OCI-LY7 (cell line): Measurements from ENCODE around the gene TRRAP. TPM values are rescaled to one million over a fixed set of nuclear protein-coding genes. Genes with fewer than 3 reads are reported as not detected.
A peak's percentile ranks its signal among the peaks of the same experiment; 100 is the strongest.

Experiments
- BruUV-seq: library from RNA; stranded (reverse); fragments of 400-500 nt; replicated peaks from 2 replicates; lab custom pipeline; 2021; lab: Mats Ljungman, UMichigan
- CTCF ChIA-PET: fragments of 300-600 bp; sonication (Branson Sonifier 250); formaldehyde crosslinking; loops from one replicate; lab custom pipeline; 2022; ENCODE audit warnings: antibody characterized with exemption; ENCODE audit not compliant: unreplicated experiment; lab: Charles Lee
- POLR2A ChIA-PET: fragments of 300-600 bp; sonication (Branson Sonifier 250); formaldehyde crosslinking; loops from one replicate; lab custom pipeline; 2022; ENCODE audit warnings: antibody characterized with exemption; lab: Charles Lee
- DNase-seq: peaks from one replicate; pipeline ENCODE4 v3.0.0-alpha.2; 2015; ENCODE audit warnings: low spot score
- H2AFZ ChIP-seq: fragments of 200-600 bp; sonication (generic), shearing (Covaris generic); 2 replicates; pipeline ENCODE4 v1.6.1; 2014; ENCODE audit warnings: mild to moderate bottlenecking, antibody characterized with exemption, low read length, moderate library complexity
- H3K27ac ChIP-seq: fragments of 200-600 bp; sonication (generic); 2 replicates; pipeline ENCODE4 v1.5.1; 2014; ENCODE audit warnings: mixed run types, low read depth, mild to moderate bottlenecking, moderate library complexity, low read length, inconsistent platforms; ENCODE audit not compliant: poor library complexity, severe bottlenecking
- H3K36me3 ChIP-seq: fragments of 200-600 bp; sonication (generic); 2 replicates; pipeline ENCODE4 v1.6.1; 2014; ENCODE audit warnings: mild to moderate bottlenecking, antibody characterized with exemption, low read length, moderate library complexity, mixed read lengths; ENCODE audit not compliant: insufficient read depth
- H3K4me1 ChIP-seq: fragments of 200-600 bp; sonication (generic); 2 replicates; pipeline ENCODE4 v1.5.1; 2014; ENCODE audit warnings: mild to moderate bottlenecking, low read length; ENCODE audit not compliant: insufficient read depth, poor library complexity, severe bottlenecking
- H3K4me2 ChIP-seq: fragments of 200-600 bp; sonication (generic); 2 replicates; pipeline ENCODE4 v1.6.1; 2014; ENCODE audit warnings: mild to moderate bottlenecking, low read length
- H3K4me3 ChIP-seq: fragments of 200-600 bp; sonication (generic); 2 replicates; pipeline ENCODE4 v1.5.1; 2014; ENCODE audit warnings: mild to moderate bottlenecking, low read depth, low read length; ENCODE audit not compliant: poor library complexity, severe bottlenecking
- H3K79me2 ChIP-seq: fragments of 200-600 bp; sonication (generic); 2 replicates; pipeline ENCODE4 v1.6.1; 2016; ENCODE audit warnings: low read depth, mild to moderate bottlenecking, low read length, moderate library complexity, mixed read lengths; ENCODE audit not compliant: insufficient read depth
- H3K9me2 ChIP-seq: fragments of 200-600 bp; sonication (generic); 2 replicates; pipeline ENCODE4 v1.6.1; 2016; ENCODE audit warnings: mild to moderate bottlenecking, low read length, mixed read lengths; ENCODE audit not compliant: insufficient read depth
- H3K9me3 ChIP-seq: fragments of 200-600 bp; sonication (generic); 2 replicates; pipeline ENCODE4 v1.6.1; 2014; ENCODE audit warnings: mild to moderate bottlenecking, mixed run types, low read length, mixed read lengths
- H4K20me1 ChIP-seq: fragments of 200-600 bp; sonication (generic); 2 replicates; pipeline ENCODE4 v1.6.1; 2014; ENCODE audit warnings: mild to moderate bottlenecking, antibody characterized with exemption, low read length, moderate library complexity, mixed read lengths; ENCODE audit not compliant: insufficient read depth
- EZH2phosphoT487 ChIP-seq: fragments of 200-600 bp; sonication (generic); IDR thresholded peaks from 2 replicates; pipeline ENCODE4 v1.6.1; 2018; ENCODE audit warnings: low read depth, borderline replicate concordance, mild to moderate bottlenecking, mixed run types, antibody characterized with exemption, low read length, moderate library complexity, mixed read lengths
- intact Hi-C: fragments of 100-400 bp; cut with micrococcal nuclease; formaldehyde crosslinking; loops from one replicate; pipeline ENCODE4 v1.10.0; 2022; ENCODE audit not compliant: unreplicated experiment
- total RNA-seq, 2 experiments: library from RNA; depleted of rRNA in 1 of 2; stranded (reverse); fragments of >200 nt in 1 of 2; shearing (Covaris generic) in 1 of 2; gene quantifications; 2 replicates each; pipeline ENCODE4 v1.2.3, GENCODE V29; 2014 to 2022
- TF ChIP-seq, protein P1 (sequence below): fragments of 200-600 bp; sonication (generic); conservative IDR thresholded peaks from 2 replicates; pipeline ENCODE4 v1.5.1; 2014; ENCODE audit warnings: mild to moderate bottlenecking, antibody characterized with exemption, low read length, moderate library complexity, mixed read lengths

The TRRAP gene
- total RNA-seq, 2 experiments from 2014 or later = 50.4 to 86.1 TPM

- CTCF ChIA-PET = interaction anchor here (0.6 kb wide), 1 partner anchor 86 kb away, joined by 3 read pairs; no protein-coding TSS in a partner anchor
- H3K79me2 ChIP-seq = no peaks in the 10 kb centered on the region
- intact Hi-C loops = no loop called here
- H3K4me3 ChIP-seq = no peak overlapping the region
- no peaks in the 10 kb centered on the region for H3K36me3 ChIP-seq
- H3K9me3 ChIP-seq = no peaks in the 10 kb centered on the region
- H3K4me2 ChIP-seq = no peak overlapping the region
- BruUV-seq = no TSS peak
- no peaks in the 10 kb centered on the region for H3K4me1 ChIP-seq
- no peaks in the 10 kb centered on the region for H4K20me1 ChIP-seq
- peak; percentile 25 for DNase-seq
- TF ChIP-seq, protein P1, sequence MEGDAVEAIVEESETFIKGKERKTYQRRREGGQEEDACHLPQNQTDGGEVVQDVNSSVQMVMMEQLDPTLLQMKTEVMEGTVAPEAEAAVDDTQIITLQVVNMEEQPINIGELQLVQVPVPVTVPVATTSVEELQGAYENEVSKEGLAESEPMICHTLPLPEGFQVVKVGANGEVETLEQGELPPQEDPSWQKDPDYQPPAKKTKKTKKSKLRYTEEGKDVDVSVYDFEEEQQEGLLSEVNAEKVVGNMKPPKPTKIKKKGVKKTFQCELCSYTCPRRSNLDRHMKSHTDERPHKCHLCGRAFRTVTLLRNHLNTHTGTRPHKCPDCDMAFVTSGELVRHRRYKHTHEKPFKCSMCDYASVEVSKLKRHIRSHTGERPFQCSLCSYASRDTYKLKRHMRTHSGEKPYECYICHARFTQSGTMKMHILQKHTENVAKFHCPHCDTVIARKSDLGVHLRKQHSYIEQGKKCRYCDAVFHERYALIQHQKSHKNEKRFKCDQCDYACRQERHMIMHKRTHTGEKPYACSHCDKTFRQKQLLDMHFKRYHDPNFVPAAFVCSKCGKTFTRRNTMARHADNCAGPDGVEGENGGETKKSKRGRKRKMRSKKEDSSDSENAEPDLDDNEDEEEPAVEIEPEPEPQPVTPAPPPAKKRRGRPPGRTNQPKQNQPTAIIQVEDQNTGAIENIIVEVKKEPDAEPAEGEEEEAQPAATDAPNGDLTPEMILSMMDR = peak; percentile 84
- no peak for TF ChIP-seq EZH2phosphoT487
- POLR2A ChIA-PET = interaction anchor here (0.6 to 1.0 kb wide), 2 partner anchors 11 to 462 kb away, joined by 3 to 6 read pairs; no protein-coding TSS in a partner anchor
- no peak overlapping the region for H2AFZ ChIP-seq
- H3K9me2 ChIP-seq = no peaks in the 10 kb centered on the region
- H3K27ac ChIP-seq = no peak overlapping the region
These were observed 46.6 kb upstream of the TRRAP start for GRCh38 chr7:98831641-98832221.

- Histone ChIP-seq H3K4me1 (no peaks in the 10 kb centered on the region), H2AFZ (no peak overlapping the region), H3K79me2 (no peaks in the 10 kb centered on the region), H3K36me3 (no peaks in the 10 kb centered on the region), H3K9me2 (no peaks in the 10 kb centered on the region), H3K27ac (no peak overlapping the region), H3K9me3 (no peaks in the 10 kb centered on the region), H4K20me1 (no peaks in the 10 kb centered on the region), H3K4me3 (no peak overlapping the region), H3K4me2 (no peak overlapping the region)
- CTCF ChIA-PET = no interaction called here
- intact Hi-C loops = no loop called here
- DNase-seq = no peak
- POLR2A ChIA-PET = interaction anchor here (0.6 kb wide), 1 partner anchor 313 kb away, joined by 5 read pairs; no protein-coding TSS in a partner anchor
- TF ChIP-seq, protein P1 = no peak
- TF ChIP-seq EZH2phosphoT487 = no peak
- no TSS peak for BruUV-seq
These were observed 45.3 kb upstream of the TRRAP start for GRCh38 chr7:98833022-98833421.

- CTCF ChIA-PET = interaction anchor here (0.6 kb wide), 1 partner anchor 400 kb away, joined by 3 read pairs; no protein-coding TSS in a partner anchor
- H2AFZ ChIP-seq = no peak overlapping the region
- no TSS peak for BruUV-seq
These were observed 43.4 kb upstream of the TRRAP start for GRCh38 chr7:98834949-98835348.

More at GRCh38 chr7:98834949-98835348, 43.4 kb upstream of the TRRAP start:
- no peaks in the 10 kb centered on the region for H3K36me3 ChIP-seq
- intact Hi-C loops = loop anchor here (5.0 kb wide), 1 partner anchor 88 kb away; no protein-coding TSS in a partner anchor
- no peaks in the 10 kb centered on the region for H3K9me3 ChIP-seq
- H3K27ac ChIP-seq = no peak overlapping the region
- TF ChIP-seq, protein P1 = no peak
- TF ChIP-seq EZH2phosphoT487 = no peak
- no peaks in the 10 kb centered on the region for H3K4me1 ChIP-seq
- H3K4me3 ChIP-seq = no peak overlapping the region
- no peak for DNase-seq
- no peaks in the 10 kb centered on the region for H3K9me2 ChIP-seq
- POLR2A ChIA-PET = interaction anchor here (0.7 kb wide), 1 partner anchor 99 kb away, joined by 3 read pairs; no protein-coding TSS in a partner anchor
- no peaks in the 10 kb centered on the region for H3K79me2 ChIP-seq
- no peak overlapping the region for H3K4me2 ChIP-seq
- no peaks in the 10 kb centered on the region for H4K20me1 ChIP-seq
